CD4-positive, CD25-positive, alpha-beta regulatory T cell (primary cell): ENCODE measurements around the gene STX5. TPM values are rescaled to one million over a fixed set of nuclear protein-coding genes. Genes with fewer than 3 reads are reported as not detected.

Experiments
- ATAC-seq, 2 donors: fragments of 150-1000 bp; cut with Tn5 transposase; one replicate each; pipeline ENCODE4 v1.10.0; 2021; ENCODE audit warnings: low read depth in 2 of 2, moderate number of reproducible peaks in 2 of 2, moderate library complexity in 1 of 2
- DNase-seq, 3 donors: peaks; one replicate each; pipeline versions ENCODE4 v3.0.0 to v3.0.0-alpha.2; 2012 to 2022; ENCODE audit warnings: mixed read lengths in 1 of 3
- H3K27ac ChIP-seq: one replicate; pipeline ENCODE4 v1.7.0; 2013; ENCODE audit warnings: mild to moderate bottlenecking, low read length; ENCODE audit not compliant: insufficient read depth, poor library complexity, severe bottlenecking
- H3K27me3 ChIP-seq: one replicate; pipeline ENCODE4 v1.7.0; 2013; ENCODE audit warnings: low read length; ENCODE audit not compliant: control insufficient read depth, insufficient read depth
- H3K36me3 ChIP-seq: one replicate; pipeline ENCODE4 v1.7.0; 2013; ENCODE audit warnings: mild to moderate bottlenecking, low read length, moderate library complexity; ENCODE audit not compliant: control insufficient read depth, insufficient read depth
- H3K4me1 ChIP-seq: 2 replicates; pipeline ENCODE4 v1.7.0; 2013; ENCODE audit warnings: mild to moderate bottlenecking, low read length; ENCODE audit not compliant: insufficient read depth, control insufficient read depth, poor library complexity, severe bottlenecking
- H3K4me3 ChIP-seq: one replicate; pipeline ENCODE4 v1.7.0; 2013; ENCODE audit warnings: low read depth, mild to moderate bottlenecking, low read length, moderate library complexity
- H3K9me3 ChIP-seq, 2 experiments: 1 replicate in 1 of 2; 2 replicates in 1 of 2; pipeline ENCODE4 v1.7.0; 2013; ENCODE audit warnings: low read length in 2 of 2, mild to moderate bottlenecking in 1 of 2, moderate library complexity in 1 of 2; ENCODE audit not compliant: control insufficient read depth in 2 of 2
- H3K27ac Mint-ChIP-seq, 3 donors: one replicate each; pipeline ENCODE4 v1.8.0; 2020 to 2022; ENCODE audit warnings: mild to moderate bottlenecking in 3 of 3, mixed read lengths in 3 of 3, moderate library complexity in 2 of 3
- H3K27me3 Mint-ChIP-seq: one replicate; pipeline ENCODE4 v1.8.0; 2022; ENCODE audit warnings: mild to moderate bottlenecking, mixed read lengths
- H3K36me3 Mint-ChIP-seq: one replicate; pipeline ENCODE4 v1.8.0; 2020; ENCODE audit warnings: mixed read lengths
- H3K4me1 Mint-ChIP-seq, 4 donors: one replicate each; pipeline ENCODE4 v1.8.0; 2020 to 2022; ENCODE audit warnings: mixed read lengths in 4 of 4, mild to moderate bottlenecking in 1 of 4
- H3K4me3 Mint-ChIP-seq, 4 donors: one replicate each; pipeline ENCODE4 v1.8.0; 2020 to 2022; ENCODE audit warnings: mild to moderate bottlenecking in 4 of 4, mixed read lengths in 4 of 4, moderate library complexity in 3 of 4
- H3K9me3 Mint-ChIP-seq, 7 donors: one replicate each; pipeline ENCODE4 v1.8.0; 2020 to 2022; ENCODE audit warnings: mixed read lengths in 7 of 7, mild to moderate bottlenecking in 3 of 7, moderate library complexity in 2 of 7
- polyA plus RNA-seq, 4 donors: library from polyadenylated mRNA; unstranded; fragments of 300-500 nt; fragmentation: Illumina TruSeq; gene quantifications; one replicate each; pipeline ENCODE4 v1.2.3, GENCODE V29; 2021
- total RNA-seq: library from RNA; stranded (reverse); gene quantifications from one replicate; pipeline ENCODE4 v1.2.3, GENCODE V29; 2022

The STX5 gene, protein sequence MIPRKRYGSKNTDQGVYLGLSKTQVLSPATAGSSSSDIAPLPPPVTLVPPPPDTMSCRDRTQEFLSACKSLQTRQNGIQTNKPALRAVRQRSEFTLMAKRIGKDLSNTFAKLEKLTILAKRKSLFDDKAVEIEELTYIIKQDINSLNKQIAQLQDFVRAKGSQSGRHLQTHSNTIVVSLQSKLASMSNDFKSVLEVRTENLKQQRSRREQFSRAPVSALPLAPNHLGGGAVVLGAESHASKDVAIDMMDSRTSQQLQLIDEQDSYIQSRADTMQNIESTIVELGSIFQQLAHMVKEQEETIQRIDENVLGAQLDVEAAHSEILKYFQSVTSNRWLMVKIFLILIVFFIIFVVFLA
- 128 TPM for total RNA-seq
- 10 to 100 TPM; 28.2 to 39.8 (median 35.4) TPM for polyA plus RNA-seq

DNA sequence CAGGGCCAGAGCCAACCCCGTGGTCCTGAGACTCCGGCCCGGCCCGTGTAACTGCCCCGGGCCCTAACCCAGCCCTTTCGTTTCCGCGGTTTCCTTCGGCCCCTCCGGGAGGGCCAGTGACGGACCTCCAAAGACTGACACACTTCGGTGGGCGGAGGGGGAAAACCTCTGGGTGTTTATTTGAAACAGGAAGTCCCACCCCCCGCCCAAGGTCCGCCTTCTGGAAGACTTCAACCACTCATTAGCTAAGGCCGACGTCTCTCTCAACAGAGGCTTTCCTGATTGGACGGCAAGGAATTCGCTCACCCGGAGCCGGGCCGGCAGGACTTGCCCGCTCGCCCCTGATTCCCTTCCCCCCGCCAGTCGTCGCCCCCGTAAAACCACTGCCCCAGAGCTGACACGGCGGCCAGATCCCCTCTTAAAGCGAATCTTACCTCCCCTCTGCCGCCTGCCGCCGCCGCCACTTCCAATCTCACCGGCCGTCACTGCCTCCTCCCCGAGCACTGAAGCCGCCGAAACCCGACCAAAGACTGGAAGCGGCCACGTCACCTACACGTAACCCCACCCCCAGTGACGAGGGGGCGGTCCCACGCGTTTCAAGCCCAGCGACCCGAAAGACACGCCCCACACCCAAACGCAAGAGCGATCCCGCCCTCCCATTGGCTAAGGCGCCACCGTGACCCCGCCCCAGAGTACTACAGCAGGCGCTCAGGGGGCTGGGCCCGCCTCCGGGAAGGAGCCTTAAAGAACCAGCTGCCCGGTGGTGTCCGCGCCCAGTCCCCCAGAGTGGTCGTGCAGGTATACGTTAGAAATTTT lies at the start of gene STX5:
Gene STX5, minus strand, starts transcription at position 532 of the 816 bp plus-strand sequence. CDS start 808 bp downstream, outside the sequence.
- Histone ChIP-seq H3K4me3 (peak within 1 kb of the TSS; percentile 78), H3K27ac (peak within 1 kb of the TSS; percentile 98), H3K36me3 (peaks cover 32% of the 10 kb centered on the region), H3K27me3 (no peaks in the 10 kb centered on the region), H3K9me3 (no peaks in the 10 kb centered on the region), H3K4me1 (peaks cover 31% of the 10 kb centered on the region)
- Mint-ChIP-seq H3K36me3 (peaks cover 21% of the 10 kb centered on the region), H3K9me3 (no peaks in the 10 kb centered on the region), H3K4me1 (peaks cover 0 to 61% (median 29%) of the 10 kb centered on the region in 4 donors), H3K27me3 (no peaks in the 10 kb centered on the region), H3K4me3 (peak within 1 kb of the TSS; percentile 96 to 100 (median 98)), H3K27ac (peak within 1 kb of the TSS; percentile 96 to 100 (median 100))
- peak; percentile 93 to 94 for ATAC-seq
- peak; percentile 99 to 100 (median 99) for DNase-seq

DNA sequence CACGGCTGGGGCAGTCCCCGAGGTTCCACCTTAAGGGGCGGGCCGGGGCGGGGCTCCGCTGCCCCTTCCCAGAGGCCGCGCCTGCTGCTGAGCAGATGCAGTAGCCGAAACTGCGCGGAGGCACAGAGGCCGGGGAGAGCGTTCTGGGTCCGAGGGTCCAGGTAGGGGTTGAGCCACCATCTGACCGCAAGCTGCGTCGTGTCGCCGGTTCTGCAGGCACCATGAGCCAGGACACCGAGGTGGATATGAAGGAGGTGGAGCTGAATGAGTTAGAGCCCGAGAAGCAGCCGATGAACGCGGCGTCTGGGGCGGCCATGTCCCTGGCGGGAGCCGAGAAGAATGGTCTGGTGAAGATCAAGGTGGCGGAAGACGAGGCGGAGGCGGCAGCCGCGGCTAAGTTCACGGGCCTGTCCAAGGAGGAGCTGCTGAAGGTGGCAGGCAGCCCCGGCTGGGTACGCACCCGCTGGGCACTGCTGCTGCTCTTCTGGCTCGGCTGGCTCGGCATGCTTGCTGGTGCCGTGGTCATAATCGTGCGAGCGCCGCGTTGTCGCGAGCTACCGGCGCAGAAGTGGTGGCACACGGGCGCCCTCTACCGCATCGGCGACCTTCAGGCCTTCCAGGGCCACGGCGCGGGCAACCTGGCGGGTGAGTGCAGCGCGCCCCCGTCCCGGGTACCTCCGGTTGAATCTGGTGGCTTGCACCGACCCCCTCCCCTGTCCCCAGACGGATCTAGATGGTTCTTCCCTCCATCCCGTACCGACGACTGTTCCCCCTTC lies 49.1 kb upstream of the STX5 start, which contains the start of gene SLC3A2:
Gene SLC3A2, plus strand, starts transcription at position 94 of the 776 bp plus-strand sequence. Its CDS starts 128 bp downstream, at position 222.
- Histone ChIP-seq H3K27me3 (no peaks in the 10 kb centered on the region), H3K4me3 (peak within 1 kb of the TSS; percentile 96), H3K9me3 (no peaks in the 10 kb centered on the region), H3K4me1 (peaks cover 42% of the 10 kb centered on the region), H3K27ac (peak within 1 kb of the TSS; percentile 98), H3K36me3 (peaks cover 34% of the 10 kb centered on the region)
- DNase-seq = peak; percentile 81 to 94 (median 90)
- ATAC-seq = peak; percentile 79 to 80
- H3K36me3 Mint-ChIP-seq = peaks cover 36% of the 10 kb centered on the region
- peaks cover 8% of the 10 kb centered on the region for H3K27me3 Mint-ChIP-seq
- H3K27ac Mint-ChIP-seq = peak within 1 kb of the TSS; percentile 99 to 100 (median 100)
- H3K4me3 Mint-ChIP-seq = peak within 1 kb of the TSS; percentile 97 to 100 (median 100)
- no peaks in the 10 kb centered on the region for H3K9me3 Mint-ChIP-seq
- H3K4me1 Mint-ChIP-seq = peaks cover 11 to 67% (median 42%) of the 10 kb centered on the region in 4 donors

DNA sequence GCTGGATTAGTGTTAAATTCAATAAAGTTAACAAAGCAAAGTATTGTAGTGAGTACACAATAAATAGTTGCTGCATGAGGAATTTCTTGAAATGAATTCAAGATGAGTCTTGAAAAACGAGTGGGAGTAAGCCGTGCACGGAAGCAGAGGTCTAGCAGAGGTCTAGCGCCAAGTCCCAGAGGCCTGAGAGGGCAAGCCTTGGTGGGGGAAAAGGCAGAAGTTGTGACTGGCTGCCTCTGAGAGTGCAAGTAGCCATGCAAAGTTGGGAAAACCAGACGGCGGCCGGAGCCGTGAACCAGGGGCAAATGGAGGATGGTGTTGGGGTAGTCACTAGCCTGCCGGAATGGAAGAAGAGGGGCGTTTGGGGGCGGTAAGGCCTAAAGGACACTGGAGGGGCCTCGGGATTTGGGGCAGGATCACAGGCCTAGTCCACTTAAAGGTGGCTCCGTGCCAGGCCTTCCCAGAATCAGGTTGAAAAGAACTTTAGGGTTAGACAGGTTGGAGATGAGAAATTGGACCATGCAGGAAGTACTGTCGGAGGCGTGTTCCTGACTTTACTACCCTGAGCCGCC lies 48.5 kb upstream of the STX5 start:
- Histone ChIP-seq H3K9me3 (no peaks in the 10 kb centered on the region), H3K27me3 (no peaks in the 10 kb centered on the region), H3K27ac (peak overlapping the region; percentile 98), H3K4me1 (peaks cover 42% of the 10 kb centered on the region), H3K36me3 (peaks cover 27% of the 10 kb centered on the region), H3K4me3 (peak overlapping the region; percentile 81)
- DNase-seq = no peak
- ATAC-seq = no peak
- H3K27ac Mint-ChIP-seq = peak overlapping the region; percentile 99 to 100 (median 100)
- peaks cover 11 to 64% (median 40%) of the 10 kb centered on the region in 4 donors for H3K4me1 Mint-ChIP-seq
- peaks cover 32% of the 10 kb centered on the region for H3K36me3 Mint-ChIP-seq
- H3K27me3 Mint-ChIP-seq = peaks cover 8% of the 10 kb centered on the region
- no peaks in the 10 kb centered on the region for H3K9me3 Mint-ChIP-seq
- H3K4me3 Mint-ChIP-seq = peak overlapping the region; percentile 97 to 100 (median 100)

DNA sequence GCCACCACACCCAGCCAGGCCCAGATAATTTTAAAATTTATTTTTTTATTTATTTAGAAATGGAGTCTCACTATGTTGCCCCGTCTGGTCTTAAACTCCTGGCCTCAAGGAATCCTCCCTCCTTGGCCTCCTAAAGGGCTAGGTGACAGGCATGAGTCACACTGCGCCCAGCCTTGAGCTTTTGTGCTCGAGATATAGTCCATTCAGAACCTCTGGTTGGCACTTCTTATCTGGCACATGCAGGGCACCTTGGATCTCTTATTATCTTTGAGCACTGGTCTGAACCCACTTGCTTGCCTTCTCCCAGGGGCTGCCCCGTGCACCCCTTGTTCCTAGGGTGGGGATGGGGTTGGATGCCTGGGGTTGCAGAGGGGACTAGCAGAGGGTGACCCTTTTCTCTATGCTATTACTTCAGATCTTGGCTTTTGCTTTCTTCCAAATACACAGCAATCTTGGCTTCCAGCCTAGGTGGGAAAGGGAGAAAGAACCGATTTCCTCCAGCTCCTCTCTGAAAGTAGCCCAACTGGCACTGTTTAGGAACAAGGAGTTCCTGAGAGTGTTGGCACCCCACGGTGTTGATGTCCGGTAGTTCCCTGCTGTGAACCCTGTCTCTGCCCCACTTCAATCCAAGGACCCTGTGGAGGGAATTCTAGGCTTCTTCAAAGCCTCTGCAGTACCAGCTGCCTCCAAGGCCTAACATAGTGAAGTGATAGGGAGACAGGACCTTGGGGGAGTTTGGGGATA lies 47.6 kb upstream of the STX5 start:
- Histone ChIP-seq H3K4me3 (no peak overlapping the region), H3K27ac (peak overlapping the region; percentile 98), H3K4me1 (peaks cover 42% of the 10 kb centered on the region), H3K36me3 (peaks cover 18% of the 10 kb centered on the region), H3K27me3 (no peaks in the 10 kb centered on the region), H3K9me3 (no peaks in the 10 kb centered on the region)
- ATAC-seq (no peak), DNase-seq (no peak)
- peaks cover 8% of the 10 kb centered on the region for H3K27me3 Mint-ChIP-seq
- peaks cover 11 to 60% (median 36%) of the 10 kb centered on the region in 4 donors for H3K4me1 Mint-ChIP-seq
- no peaks in the 10 kb centered on the region for H3K9me3 Mint-ChIP-seq
- H3K4me3 Mint-ChIP-seq = peak overlapping the region; percentile 97 to 100 (median 100)
- H3K27ac Mint-ChIP-seq = peak overlapping the region in 2 of 3 donors; percentile 99 to 100
- peaks cover 27% of the 10 kb centered on the region for H3K36me3 Mint-ChIP-seq

DNA sequence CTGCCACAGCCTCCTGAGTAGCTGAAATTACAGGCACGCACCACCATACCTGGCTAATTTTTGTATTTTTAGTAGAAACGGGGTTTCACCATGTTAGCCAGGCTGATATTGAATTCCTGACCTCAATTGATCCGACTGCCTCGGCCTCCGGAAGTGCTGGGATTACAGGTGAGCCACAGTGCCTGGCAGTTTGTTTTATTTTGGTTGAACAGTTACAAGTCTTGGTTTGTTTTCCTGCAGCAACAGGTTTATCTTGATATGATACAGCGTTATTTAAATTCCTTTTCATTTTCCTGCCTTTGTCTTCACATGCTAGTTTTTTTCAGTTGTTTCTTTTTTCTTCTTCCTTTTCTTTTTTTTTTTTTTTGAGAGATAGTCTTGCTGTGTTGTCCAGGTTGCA lies 44.9 kb upstream of the STX5 start:
- peaks cover 2% of the 10 kb centered on the region for H3K36me3 Mint-ChIP-seq
- no peak overlapping the region for H3K27ac Mint-ChIP-seq
- no peaks in the 10 kb centered on the region for H3K9me3 Mint-ChIP-seq
- peaks cover 0 to 33% (median 15%) of the 10 kb centered on the region in 4 donors for H3K4me1 Mint-ChIP-seq
- DNase-seq (no peak), ATAC-seq (no peak)
- Histone ChIP-seq H3K4me3 (no peak overlapping the region), H3K9me3 (no peaks in the 10 kb centered on the region), H3K27ac (no peak overlapping the region), H3K4me1 (peaks cover 16% of the 10 kb centered on the region), H3K36me3 (no peaks in the 10 kb centered on the region), H3K27me3 (no peaks in the 10 kb centered on the region)
- no peak overlapping the region for H3K4me3 Mint-ChIP-seq
- peaks cover 8% of the 10 kb centered on the region for H3K27me3 Mint-ChIP-seq

DNA sequence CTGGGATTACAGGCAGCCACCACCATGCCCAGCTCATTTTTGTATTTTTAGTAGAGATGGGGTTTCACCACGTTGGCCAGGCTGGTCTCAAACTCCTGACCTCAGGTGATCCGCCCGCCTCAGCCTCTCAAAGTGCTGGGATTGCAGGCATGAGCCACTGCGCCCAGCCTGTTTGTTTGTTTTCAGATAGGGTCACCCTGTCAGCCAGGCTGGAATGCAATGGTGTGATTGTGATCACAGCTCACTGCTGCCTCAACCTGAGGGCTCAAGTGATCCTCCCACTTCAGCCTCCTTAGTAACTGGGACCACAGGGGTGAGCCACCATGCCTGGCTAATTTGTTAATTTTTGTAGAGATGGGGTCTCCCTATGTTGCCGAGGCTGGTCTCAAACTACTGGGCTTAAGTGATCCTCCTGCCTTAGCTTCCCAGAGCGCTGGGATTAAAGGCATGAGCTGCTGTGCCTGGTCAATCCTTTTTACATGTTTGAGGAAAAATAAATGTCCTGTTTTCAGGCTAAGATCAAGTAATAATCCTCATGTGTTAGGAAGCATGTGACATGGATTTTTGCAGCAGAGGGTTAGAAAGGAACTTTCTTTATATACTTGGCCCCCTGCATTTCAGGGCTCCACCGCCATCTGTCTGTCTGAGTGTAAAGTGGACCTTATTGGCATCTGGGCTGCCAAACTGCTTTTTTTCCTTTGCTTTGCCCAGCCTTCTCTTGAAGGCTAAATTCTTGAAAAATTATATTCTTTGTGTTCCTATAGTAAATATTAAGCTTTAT lies 44.0 kb upstream of the STX5 start:
- Histone ChIP-seq H3K4me1 (peaks cover 14% of the 10 kb centered on the region), H3K27me3 (no peaks in the 10 kb centered on the region), H3K4me3 (no peak overlapping the region), H3K9me3 (no peaks in the 10 kb centered on the region), H3K27ac (no peak overlapping the region), H3K36me3 (no peaks in the 10 kb centered on the region)
- H3K27me3 Mint-ChIP-seq = peaks cover 7% of the 10 kb centered on the region
- peak overlapping the region in 1 of 4 donors; percentile 50 for H3K4me3 Mint-ChIP-seq
- no peak for ATAC-seq
- H3K4me1 Mint-ChIP-seq = peaks cover 0 to 26% (median 13%) of the 10 kb centered on the region in 4 donors
- no peak for DNase-seq
- no peaks in the 10 kb centered on the region for H3K9me3 Mint-ChIP-seq
- H3K27ac Mint-ChIP-seq = no peak overlapping the region
- no peaks in the 10 kb centered on the region for H3K36me3 Mint-ChIP-seq
